ENCODE data around the gene TRAF2.

The TRAF2 gene

GRCh38 chr9:136962163-136962562, 75.8 kb downstream of the TRAF2 start:
- no peak for ATAC-seq
- DNase-seq: no peak

- no peak for ATAC-seq
- DNase-seq: no peak
These were observed 76.5 kb downstream of the TRAF2 start for GRCh38 chr9:136962701-136963248.

- no peak for ATAC-seq
- no peak for DNase-seq
These were observed 77.0 kb downstream of the TRAF2 start for GRCh38 chr9:136963341-136963740.

GRCh38 chr9:136963751-136964150, 77.4 kb downstream of the TRAF2 start:
- DNase-seq (no peak), ATAC-seq (no peak)

- no peak for ATAC-seq
- DNase-seq: no peak
These were observed 77.9 kb downstream of the TRAF2 start for GRCh38 chr9:136964171-136964689.

- DNase-seq (no peak), ATAC-seq (no peak)
These were observed 78.6 kb downstream of the TRAF2 start for GRCh38 chr9:136964833-136965422.

GRCh38 chr9:136965771-136966484, 79.6 kb downstream of the TRAF2 start:
- ATAC-seq (no peak), DNase-seq (no peak)

GRCh38 chr9:136968333-136969127, 82.2 kb downstream of the TRAF2 start:
- ATAC-seq (no peak), DNase-seq (no peak)

- DNase-seq (no peak), ATAC-seq (no peak)
These were observed 82.8 kb downstream of the TRAF2 start for GRCh38 chr9:136969150-136969549.

GRCh38 chr9:136969774-136970173, 83.5 kb downstream of the TRAF2 start:
- ATAC-seq (no peak), DNase-seq (no peak)

- ATAC-seq (no peak), DNase-seq (no peak)
These were observed 84.0 kb downstream of the TRAF2 start for GRCh38 chr9:136970361-136970760.

- ATAC-seq (no peak), DNase-seq (no peak)
These were observed 85.4 kb downstream of the TRAF2 start for GRCh38 chr9:136971746-136972145.

- DNase-seq (no peak), ATAC-seq (no peak)
These were observed 86.0 kb downstream of the TRAF2 start for GRCh38 chr9:136972335-136972734.

- DNase-seq (no peak), ATAC-seq (no peak)
These were observed 86.4 kb downstream of the TRAF2 start for GRCh38 chr9:136972743-136973142.

- no peak for DNase-seq
- ATAC-seq: no peak
These were observed 87.6 kb downstream of the TRAF2 start for GRCh38 chr9:136973618-136974617.

- DNase-seq (no peak), ATAC-seq (no peak)
These were observed 88.7 kb downstream of the TRAF2 start for GRCh38 chr9:136974817-136975535.

- DNase-seq: peak; percentile 64
- ATAC-seq: no peak
These were observed 89.3 kb downstream of the TRAF2 start for GRCh38 chr9:136975644-136976043.

All from stimulated activated naive CD8-positive, alpha-beta T cell treated with anti-CD3 and anti-CD28 coated beads, Interleukin-15, Interleukin-2, amounts not matched to agents 100 U/mL and 50 U/mL, for 24 hours (primary cell).